T-helper 1 cell treated with Interleukin-12 subunit alpha and Interleukin-12 subunit beta and Interleukin-4 antibody, amounts not matched to agents 30 μg/mL and 1 μg/mL, for 36 hours (primary cell): Measurements from ENCODE around the gene ATP6V0A1.
A peak's percentile ranks its signal among the peaks of the same experiment; 100 is the strongest.
"Not testable (repeated sequence)": the region's sequence is repeated elsewhere in the genome, so short reads cannot be mapped to it uniquely, and the experiment has no call there.

Experiments used
- H3K27ac Mint-ChIP-seq: one replicate; pipeline ENCODE4 v1.8.0; 2021; ENCODE audit warnings: mild to moderate bottlenecking, mixed read lengths
- H3K27me3 Mint-ChIP-seq: one replicate; pipeline ENCODE4 v1.8.0; 2021; ENCODE audit warnings: low read depth, mixed read lengths
- H3K36me3 Mint-ChIP-seq: one replicate; pipeline ENCODE4 v1.8.0; 2021; ENCODE audit warnings: low read depth, mixed read lengths
- H3K4me1 Mint-ChIP-seq: one replicate; pipeline ENCODE4 v1.8.0; 2021; ENCODE audit warnings: low read depth, mixed read lengths
- H3K4me3 Mint-ChIP-seq: one replicate; pipeline ENCODE4 v1.8.0; 2021; ENCODE audit warnings: mild to moderate bottlenecking, moderate library complexity, mixed read lengths
- H3K9me3 Mint-ChIP-seq: one replicate; pipeline ENCODE4 v1.8.0; 2021; ENCODE audit warnings: mixed read lengths

Gene ATP6V0A1

GRCh38 chr17:42456223-42457106, 2.2 kb upstream of the ATP6V0A1 start:
- H3K4me3 Mint-ChIP-seq, result peak overlapping the region; percentile 38
- peaks cover 3% of the 10 kb centered on the region for H3K36me3 Mint-ChIP-seq
- peaks cover 33% of the 10 kb centered on the region for H3K27me3 Mint-ChIP-seq
- no peaks in the 10 kb centered on the region for H3K9me3 Mint-ChIP-seq
- H3K4me1 Mint-ChIP-seq, result peaks cover 31% of the 10 kb centered on the region
- peak overlapping the region; percentile 53 for H3K27ac Mint-ChIP-seq

GRCh38 chr17:42457107-42457792, 1.4 kb upstream of the ATP6V0A1 start:
- H3K27ac Mint-ChIP-seq, result peak overlapping the region; percentile 53
- H3K27me3 Mint-ChIP-seq, result peaks cover 33% of the 10 kb centered on the region
- peaks cover 3% of the 10 kb centered on the region for H3K36me3 Mint-ChIP-seq
- H3K9me3 Mint-ChIP-seq, result no peaks in the 10 kb centered on the region
- H3K4me1 Mint-ChIP-seq, result peaks cover 31% of the 10 kb centered on the region
- peak overlapping the region; percentile 38 for H3K4me3 Mint-ChIP-seq

- peak overlapping the region; percentile 97 for H3K27ac Mint-ChIP-seq
- H3K4me3 Mint-ChIP-seq, result peak overlapping the region; percentile 95
- H3K4me1 Mint-ChIP-seq, result peaks cover 34% of the 10 kb centered on the region
- H3K36me3 Mint-ChIP-seq, result peaks cover 6% of the 10 kb centered on the region
- peaks cover 19% of the 10 kb centered on the region for H3K27me3 Mint-ChIP-seq
- no peaks in the 10 kb centered on the region for H3K9me3 Mint-ChIP-seq
These were observed 650 bp downstream of the ATP6V0A1 start for GRCh38 chr17:42459256-42459800.

- Mint-ChIP-seq H3K9me3 (no peaks in the 10 kb centered on the region), H3K27me3 (peaks cover 19% of the 10 kb centered on the region), H3K36me3 (peaks cover 6% of the 10 kb centered on the region), H3K4me1 (peaks cover 34% of the 10 kb centered on the region), H3K27ac (peak overlapping the region; percentile 97), H3K4me3 (peak overlapping the region; percentile 95)
These were observed 1.2 kb downstream of the ATP6V0A1 start for GRCh38 chr17:42459801-42460281.

- Mint-ChIP-seq H3K27ac (peak overlapping the region; percentile 73), H3K27me3 (peaks cover 15% of the 10 kb centered on the region), H3K4me1 (peaks cover 34% of the 10 kb centered on the region), H3K9me3 (no peaks in the 10 kb centered on the region), H3K4me3 (peak overlapping the region; percentile 95), H3K36me3 (peaks cover 6% of the 10 kb centered on the region)
These were observed 1.7 kb downstream of the ATP6V0A1 start for GRCh38 chr17:42460371-42460770.

- H3K27me3 Mint-ChIP-seq, result peaks cover under 1% of the 10 kb centered on the region
- peaks cover 17% of the 10 kb centered on the region for H3K36me3 Mint-ChIP-seq
- no peaks in the 10 kb centered on the region for H3K9me3 Mint-ChIP-seq
- no peak overlapping the region for H3K4me3 Mint-ChIP-seq
- H3K27ac Mint-ChIP-seq, result no peak overlapping the region
- H3K4me1 Mint-ChIP-seq, result peaks cover 13% of the 10 kb centered on the region
These were observed 5.3 kb downstream of the ATP6V0A1 start for GRCh38 chr17:42463976-42464400.

- Mint-ChIP-seq H3K36me3 (peaks cover 27% of the 10 kb centered on the region), H3K4me1 (peaks cover 3% of the 10 kb centered on the region), H3K4me3 (no peak overlapping the region), H3K27ac (no peak overlapping the region), H3K9me3 (no peaks in the 10 kb centered on the region), H3K27me3 (no peaks in the 10 kb centered on the region)
These were observed 9.2 kb downstream of the ATP6V0A1 start for GRCh38 chr17:42467889-42468288.

- Mint-ChIP-seq H3K27ac (no peak overlapping the region), H3K4me1 (peaks cover 4% of the 10 kb centered on the region)
These were observed 14.2 kb downstream of the ATP6V0A1 start for GRCh38 chr17:42472709-42473521.

GRCh38 chr17:42474276-42474675, 15.6 kb downstream of the ATP6V0A1 start:
- no peak overlapping the region for H3K4me3 Mint-ChIP-seq
- peaks cover 55% of the 10 kb centered on the region for H3K36me3 Mint-ChIP-seq
- peaks cover 4% of the 10 kb centered on the region for H3K4me1 Mint-ChIP-seq
- H3K27me3 Mint-ChIP-seq, result no peaks in the 10 kb centered on the region
- no peak overlapping the region for H3K27ac Mint-ChIP-seq
- H3K9me3 Mint-ChIP-seq, result no peaks in the 10 kb centered on the region

More at GRCh38 chr17:42472709-42473521, 14.2 kb downstream of the ATP6V0A1 start:
- Mint-ChIP-seq H3K4me3 (no peak overlapping the region), H3K36me3 (peaks cover 49% of the 10 kb centered on the region), H3K27me3 (no peaks in the 10 kb centered on the region), H3K9me3 (no peaks in the 10 kb centered on the region)

- Mint-ChIP-seq H3K36me3 (peaks cover 57% of the 10 kb centered on the region), H3K4me1 (peaks cover 4% of the 10 kb centered on the region), H3K27me3 (no peaks in the 10 kb centered on the region), H3K9me3 (no peaks in the 10 kb centered on the region), H3K27ac (no peak overlapping the region), H3K4me3 (no peak overlapping the region)
These were observed 16.4 kb downstream of the ATP6V0A1 start for GRCh38 chr17:42475121-42475520.

- Mint-ChIP-seq H3K27ac (no peak overlapping the region), H3K4me3 (no peak overlapping the region), H3K27me3 (no peaks in the 10 kb centered on the region), H3K9me3 (no peaks in the 10 kb centered on the region), H3K36me3 (peaks cover 55% of the 10 kb centered on the region), H3K4me1 (peaks cover 4% of the 10 kb centered on the region)
These were observed 17.2 kb downstream of the ATP6V0A1 start for GRCh38 chr17:42475835-42476234.

GRCh38 chr17:42476411-42476810, 17.7 kb downstream of the ATP6V0A1 start:
- peaks cover 4% of the 10 kb centered on the region for H3K4me1 Mint-ChIP-seq
- H3K4me3 Mint-ChIP-seq, result no peak overlapping the region
- H3K27ac Mint-ChIP-seq, result no peak overlapping the region
- no peaks in the 10 kb centered on the region for H3K27me3 Mint-ChIP-seq
- peaks cover 54% of the 10 kb centered on the region for H3K36me3 Mint-ChIP-seq
- H3K9me3 Mint-ChIP-seq, result no peaks in the 10 kb centered on the region

- H3K4me3 Mint-ChIP-seq, result no peak overlapping the region
- H3K9me3 Mint-ChIP-seq, result no peaks in the 10 kb centered on the region
- H3K36me3 Mint-ChIP-seq, result peaks cover 55% of the 10 kb centered on the region
- no peaks in the 10 kb centered on the region for H3K27me3 Mint-ChIP-seq
- peaks cover 4% of the 10 kb centered on the region for H3K4me1 Mint-ChIP-seq
- no peak overlapping the region for H3K27ac Mint-ChIP-seq
These were observed 18.5 kb downstream of the ATP6V0A1 start for GRCh38 chr17:42477173-42477572.

- H3K4me3 Mint-ChIP-seq, H3K9me3 Mint-ChIP-seq, H3K27me3 Mint-ChIP-seq, H3K27ac Mint-ChIP-seq, H3K4me1 Mint-ChIP-seq: not testable (repeated sequence)
- H3K36me3 Mint-ChIP-seq, result peaks cover 56% of the 10 kb centered on the region
These were observed 19.1 kb downstream of the ATP6V0A1 start for GRCh38 chr17:42477824-42478223.
